ELF-1 (cell line): ENCODE data around the gene NRCAM.
"Not testable (repeated sequence)": the region's sequence is repeated elsewhere in the genome, so short reads cannot be mapped to it uniquely, and the experiment has no call there.

Experiments
- DNase-seq: peaks from one replicate; pipeline ENCODE4 v3.0.0-alpha.2; 2016; ENCODE audit warnings: low read depth, low spot score

The NRCAM gene

DNA sequence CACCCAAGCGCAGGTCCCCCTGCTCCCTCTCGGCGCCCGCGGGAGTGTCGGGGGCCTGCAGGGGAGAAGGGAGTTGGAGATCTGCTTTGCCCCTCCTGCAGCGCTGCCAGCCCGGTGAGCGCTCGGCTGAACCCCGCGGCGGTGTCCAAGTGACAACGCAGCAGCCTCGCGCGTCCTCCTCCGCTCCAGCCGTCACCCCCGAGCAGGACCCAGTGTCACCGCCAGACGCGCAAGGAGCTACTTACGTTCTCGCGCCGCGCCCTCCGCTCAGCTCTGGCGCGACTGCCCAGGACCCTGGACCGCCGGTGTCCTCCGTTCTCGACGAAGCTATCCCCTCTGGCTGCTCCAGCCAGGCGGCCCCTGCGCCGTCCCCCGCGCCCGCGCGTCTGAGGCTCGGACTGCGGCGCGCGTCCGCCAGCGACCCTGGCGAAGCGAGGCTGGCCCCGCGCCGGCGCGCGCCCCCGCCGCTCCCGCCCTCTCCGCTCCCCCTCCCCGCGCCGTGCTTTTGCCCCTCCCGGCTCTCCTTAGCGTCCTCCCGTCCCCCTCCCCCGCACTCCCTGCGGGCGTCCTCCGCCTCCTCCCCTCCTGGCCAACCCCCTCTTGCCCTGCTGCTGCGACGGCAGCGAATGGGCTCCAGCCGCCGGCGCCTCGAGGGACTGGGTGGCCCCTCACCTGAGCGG lies at the start of gene NRCAM:
Gene NRCAM (minus strand): TSS at position 439 of the 680 bp plus-strand sequence. CDS start 216,372 bp downstream, outside the sequence.
- DNase-seq, result peak; percentile 71

DNA sequence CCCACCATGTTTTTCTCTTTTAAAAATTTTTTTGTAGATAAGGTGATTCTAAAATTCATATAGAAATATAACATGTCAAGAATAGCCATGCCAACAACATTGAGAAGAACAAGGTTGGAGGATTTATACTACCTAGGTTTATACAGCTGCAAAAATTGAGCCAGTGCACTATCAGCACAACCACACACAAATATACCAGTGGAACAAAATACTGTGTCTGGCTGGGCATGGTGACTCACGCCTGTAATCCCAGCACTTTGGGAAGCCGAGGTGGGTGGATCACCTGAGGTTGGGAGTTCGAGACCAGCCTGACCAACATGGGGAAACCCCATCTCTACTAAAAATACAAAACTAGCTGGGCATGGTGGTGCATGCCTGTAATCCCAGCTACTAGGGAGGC lies 48.3 kb upstream of the NRCAM start:
- not testable (repeated sequence) for DNase-seq

DNA sequence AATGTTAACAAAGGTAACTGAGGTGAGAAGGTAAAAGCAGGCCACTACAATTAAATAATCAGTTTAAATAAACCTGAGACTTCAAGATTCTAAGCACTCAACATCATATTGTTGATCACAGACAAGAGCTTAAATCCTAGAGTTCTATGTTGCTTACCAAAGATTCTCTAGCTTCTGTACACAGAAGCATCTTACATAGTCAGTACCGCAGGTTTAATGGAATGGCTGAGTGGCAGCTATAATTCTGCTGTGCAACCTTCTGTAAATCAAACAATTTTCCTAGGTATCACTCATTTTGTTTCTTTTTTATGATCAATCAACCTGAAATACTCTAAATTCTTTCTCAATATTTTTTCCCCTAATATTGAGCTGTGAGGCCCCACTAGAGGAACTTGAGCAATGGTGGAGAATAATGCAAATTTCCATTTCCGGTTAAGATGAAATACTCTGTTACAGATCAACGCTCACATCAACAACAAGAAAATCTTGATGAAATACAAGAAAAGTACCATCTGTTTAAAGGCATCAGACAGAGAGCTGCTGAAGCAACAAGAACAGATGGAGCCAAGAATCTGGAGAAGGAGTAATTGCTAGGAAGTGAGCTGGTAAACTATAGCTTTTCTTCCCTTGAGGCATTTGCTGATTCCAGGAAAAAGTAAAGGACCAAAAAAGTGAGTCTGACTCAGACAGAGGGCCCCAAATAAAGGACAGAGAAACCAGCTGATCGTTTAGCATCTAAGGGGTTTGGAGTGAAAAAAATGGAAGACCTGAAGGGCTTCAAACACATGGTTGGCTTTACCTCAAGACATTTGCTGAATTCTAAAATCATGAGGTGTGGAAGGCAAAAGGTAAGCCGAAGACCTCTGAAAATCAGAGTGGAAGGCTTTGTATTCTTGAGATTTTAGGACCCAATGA lies 47.1 kb upstream of the NRCAM start:
- no peak for DNase-seq

DNA sequence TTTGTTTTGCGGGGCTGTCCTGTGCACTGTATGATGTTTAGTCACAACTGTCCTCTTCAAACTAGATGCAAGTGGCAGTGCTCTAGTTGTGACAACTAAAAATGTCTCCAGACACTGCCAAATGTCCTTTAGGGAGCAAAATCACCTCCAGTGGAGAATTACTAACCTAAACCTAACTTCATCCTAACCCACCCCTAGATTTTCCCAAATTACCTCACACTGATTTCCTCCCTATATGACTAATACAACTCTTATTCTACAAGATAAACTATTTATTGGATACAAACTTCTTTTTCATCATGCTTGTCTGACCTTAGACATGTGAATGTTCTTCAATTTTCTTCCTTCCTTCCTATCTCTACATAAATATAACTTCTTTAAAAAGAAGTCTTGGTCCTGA lies 43.3 kb upstream of the NRCAM start:
- no peak for DNase-seq

DNA sequence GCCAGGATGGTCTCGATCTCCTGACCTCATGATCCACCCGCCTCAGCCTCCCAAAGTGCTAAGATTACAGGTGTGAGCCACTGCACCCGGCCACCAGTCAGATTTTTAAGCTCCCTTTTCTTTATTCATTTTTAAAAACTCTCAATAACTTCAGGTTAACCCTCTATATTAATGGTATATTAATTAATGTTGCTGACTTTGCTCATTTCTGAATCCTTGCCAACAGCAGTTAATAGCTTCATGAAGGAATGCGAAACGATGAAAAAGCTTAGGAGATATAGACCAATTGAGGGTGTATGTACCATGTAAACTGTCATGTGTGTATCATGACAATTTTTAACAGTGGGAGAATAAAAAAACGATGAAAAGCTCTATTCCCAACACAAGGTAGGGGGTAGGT lies 42.2 kb upstream of the NRCAM start:
- no peak for DNase-seq

DNA sequence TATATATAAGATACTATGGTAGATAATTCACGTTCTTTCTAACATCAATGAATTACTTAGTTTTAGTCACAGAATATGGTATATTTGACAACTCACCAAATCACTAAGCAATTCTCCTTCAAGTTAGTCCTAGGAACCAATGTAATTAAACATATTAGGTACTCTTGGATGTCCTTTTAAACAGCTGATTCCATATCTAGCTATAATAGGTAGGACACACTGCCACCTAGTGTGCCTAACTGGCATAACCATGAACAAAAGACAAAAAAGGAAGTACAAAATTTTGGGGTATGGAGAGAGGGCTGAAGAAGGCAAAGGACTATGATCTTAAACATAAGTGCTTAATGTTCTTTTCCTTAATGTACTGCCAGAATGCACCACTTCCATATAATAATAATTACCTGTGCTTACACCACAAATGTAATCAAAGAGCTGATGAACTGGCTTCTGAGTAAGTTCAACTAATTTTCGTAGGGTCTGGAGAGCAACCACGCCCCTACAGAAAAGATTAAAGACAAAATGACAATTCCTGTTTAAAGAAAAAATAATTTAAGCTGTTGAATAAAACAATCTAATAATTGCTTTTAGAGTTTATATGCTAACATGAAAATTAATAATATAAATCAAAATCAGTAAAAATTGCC lies 41.0 kb upstream of the NRCAM start:
- DNase-seq, result peak; percentile 24

DNA sequence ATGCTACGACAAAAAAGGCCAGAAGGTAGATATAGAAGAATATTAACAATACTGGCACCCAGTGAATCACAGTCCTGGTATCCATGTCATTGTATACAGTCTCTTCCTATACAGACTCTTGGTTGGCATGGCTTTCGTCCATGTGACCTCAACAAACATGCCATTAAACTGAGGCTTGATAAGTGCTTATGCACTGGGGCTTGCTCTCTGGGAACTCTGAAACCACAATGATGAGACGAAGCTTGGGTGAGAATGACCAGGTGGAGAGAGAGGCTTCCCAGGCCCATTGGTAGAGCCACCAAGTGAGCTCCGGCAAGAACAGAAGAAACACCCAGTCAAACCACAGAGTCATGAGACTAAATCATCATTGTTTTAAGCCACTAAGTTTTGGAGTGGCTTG lies 36.5 kb upstream of the NRCAM start:
- DNase-seq, result no peak

DNA sequence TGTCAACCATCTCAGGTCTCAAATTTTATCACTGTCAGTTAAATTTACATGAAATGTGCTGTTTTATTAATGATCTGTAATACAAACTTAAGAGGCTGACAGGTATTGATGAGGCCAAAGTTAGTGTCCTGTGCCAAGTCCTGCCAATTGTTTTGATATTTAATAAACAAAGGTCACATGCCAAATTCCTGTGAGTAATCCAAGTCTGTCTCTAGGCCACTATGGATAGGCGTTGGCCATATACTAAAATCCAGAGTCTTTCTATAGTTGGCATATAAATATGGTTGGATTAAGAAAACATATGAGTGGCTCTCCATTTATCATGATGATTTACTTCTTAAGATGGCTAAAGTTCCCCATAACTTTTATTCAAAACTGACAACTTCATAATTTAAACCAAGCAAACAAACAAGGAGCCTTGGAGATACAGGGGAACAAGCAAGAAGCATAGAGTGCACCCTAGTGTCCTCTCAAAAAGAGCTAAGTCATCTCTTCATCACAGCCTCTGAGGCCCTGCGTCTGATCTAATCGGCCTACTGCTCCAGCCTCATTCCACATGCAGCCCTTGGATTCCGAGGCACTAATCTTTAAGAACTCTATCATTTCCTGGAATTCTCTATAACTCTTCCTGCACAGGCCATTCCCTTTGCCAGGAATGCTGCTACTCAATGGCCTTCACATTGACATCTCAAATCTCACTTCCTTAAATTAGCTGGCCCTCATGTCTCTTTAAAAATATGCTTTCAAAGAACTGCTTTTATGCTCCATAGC lies 32.7 kb upstream of the NRCAM start:
- DNase-seq, result no peak

DNA sequence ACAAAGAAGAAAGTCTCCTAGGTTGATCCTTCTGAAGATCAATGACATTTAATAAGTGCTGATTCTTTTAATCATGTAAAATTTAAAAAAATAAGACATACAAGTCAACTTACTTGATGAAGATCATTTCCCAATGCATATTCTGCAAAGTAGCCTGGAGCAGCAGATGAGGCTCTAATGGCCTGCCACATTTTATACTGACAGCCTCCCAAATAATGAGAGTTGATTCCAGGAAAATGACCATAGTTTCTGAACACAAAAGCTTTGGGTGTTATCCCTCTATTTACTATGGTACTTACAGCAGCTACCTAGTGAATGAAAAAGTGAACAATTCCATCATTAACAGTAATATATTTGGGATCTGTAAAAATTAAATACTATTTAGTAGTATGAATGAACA lies 31.4 kb upstream of the NRCAM start:
- DNase-seq, result no peak

DNA sequence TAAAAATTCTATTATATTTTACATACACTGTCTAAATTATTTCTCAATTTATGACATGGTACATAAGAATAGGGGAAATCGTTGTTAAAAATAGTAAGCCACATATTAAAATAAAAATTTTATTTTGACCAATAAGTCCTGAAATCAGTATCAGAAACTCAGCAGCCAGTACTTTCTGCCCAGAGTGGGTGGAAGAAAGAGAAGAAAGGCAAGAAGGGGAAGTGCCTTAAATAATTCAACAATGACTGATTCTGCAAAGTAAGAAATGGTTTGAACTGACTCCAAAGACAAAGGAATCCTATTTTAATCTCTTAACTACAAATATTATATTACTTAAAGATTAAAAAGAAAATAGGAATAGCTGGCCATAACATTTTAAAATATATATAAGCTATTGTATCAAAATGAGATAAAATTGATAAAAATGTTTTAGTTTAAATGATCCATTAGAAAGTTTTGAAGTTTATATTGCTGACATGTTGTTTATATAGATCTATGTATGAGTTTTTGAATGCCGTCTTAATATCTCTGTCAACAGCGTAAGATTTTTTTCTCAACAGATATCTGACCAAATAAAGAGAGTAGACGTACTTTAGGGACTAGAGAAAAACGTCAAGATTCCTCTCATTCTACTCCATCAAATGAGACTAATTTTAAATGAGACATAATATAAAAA lies 30.2 kb upstream of the NRCAM start:
- no peak for DNase-seq

DNA sequence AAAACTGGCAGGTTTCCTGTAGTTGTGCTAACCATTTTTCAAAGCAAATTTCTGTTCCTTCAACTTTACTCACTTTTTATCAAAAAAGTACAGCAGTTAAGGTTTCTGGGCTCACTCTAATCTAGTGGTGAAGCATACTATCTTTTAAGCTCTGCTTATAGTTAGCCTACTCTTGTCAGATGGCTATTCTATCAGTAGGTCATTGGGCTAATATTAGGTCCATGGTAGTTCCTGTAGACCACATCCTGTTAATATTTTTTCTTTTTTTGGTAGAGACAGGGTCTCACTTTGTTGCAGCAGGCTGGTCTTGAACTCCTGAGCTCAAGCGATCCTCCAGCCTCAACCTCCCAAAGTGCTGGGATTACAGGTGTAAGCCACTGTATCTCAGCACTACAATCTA lies 27.9 kb upstream of the NRCAM start:
- no peak for DNase-seq

DNA sequence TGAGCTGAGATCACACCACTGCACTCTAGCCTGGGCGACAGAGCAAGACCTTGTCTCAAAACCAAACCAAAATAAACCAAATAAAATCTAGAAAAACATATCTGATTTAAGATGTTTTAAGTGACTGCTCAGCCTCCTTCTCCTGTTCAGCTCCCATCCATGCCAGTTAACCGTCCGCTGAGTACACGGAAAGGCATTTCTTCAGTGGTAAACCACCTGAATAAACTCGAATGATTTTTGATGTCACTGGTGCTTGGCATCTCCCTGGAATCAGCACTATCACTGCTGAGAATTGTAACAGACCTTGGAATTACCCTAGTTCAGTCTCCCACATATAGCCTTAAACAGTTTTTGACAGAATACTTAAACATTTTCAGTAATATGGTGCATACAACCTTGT lies 24.1 kb upstream of the NRCAM start:
- no peak for DNase-seq

DNA sequence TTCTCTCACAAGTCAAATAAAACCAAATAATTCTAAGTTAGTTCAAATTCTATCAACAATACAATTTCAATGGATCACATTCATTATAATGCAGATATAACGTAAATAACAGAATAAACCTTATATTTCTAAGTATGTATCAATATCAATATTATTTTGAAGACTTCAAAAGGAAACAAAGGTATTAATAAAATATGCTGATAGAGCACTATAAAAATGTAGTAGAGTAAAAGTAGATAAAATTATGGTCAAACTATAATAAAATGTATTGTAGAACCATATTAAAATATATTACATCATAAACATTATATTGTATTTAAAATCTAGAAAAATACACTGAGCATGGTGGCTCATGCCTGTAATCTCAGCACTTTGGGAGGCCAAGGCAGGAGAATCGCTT lies 23.5 kb upstream of the NRCAM start:
- DNase-seq, result no peak

DNA sequence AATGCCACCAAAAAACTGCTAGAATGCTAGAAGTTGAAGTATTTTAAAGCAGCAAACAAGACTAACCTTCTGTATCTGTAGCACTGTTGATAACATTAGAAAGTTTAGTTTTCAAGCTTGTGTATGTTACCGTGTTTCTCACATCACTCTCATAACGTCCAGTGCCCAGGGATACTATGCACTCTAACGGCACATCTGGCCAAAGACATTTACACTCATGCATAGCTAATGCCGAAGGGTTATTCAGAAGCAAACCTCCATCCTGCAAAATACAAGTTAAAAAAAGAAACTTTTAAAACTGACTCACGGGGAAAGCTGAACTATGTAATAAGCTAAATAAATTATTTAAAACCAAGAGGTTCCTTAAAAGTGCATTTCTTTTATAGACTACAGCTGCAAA lies 22.9 kb upstream of the NRCAM start:
- DNase-seq, result no peak

DNA sequence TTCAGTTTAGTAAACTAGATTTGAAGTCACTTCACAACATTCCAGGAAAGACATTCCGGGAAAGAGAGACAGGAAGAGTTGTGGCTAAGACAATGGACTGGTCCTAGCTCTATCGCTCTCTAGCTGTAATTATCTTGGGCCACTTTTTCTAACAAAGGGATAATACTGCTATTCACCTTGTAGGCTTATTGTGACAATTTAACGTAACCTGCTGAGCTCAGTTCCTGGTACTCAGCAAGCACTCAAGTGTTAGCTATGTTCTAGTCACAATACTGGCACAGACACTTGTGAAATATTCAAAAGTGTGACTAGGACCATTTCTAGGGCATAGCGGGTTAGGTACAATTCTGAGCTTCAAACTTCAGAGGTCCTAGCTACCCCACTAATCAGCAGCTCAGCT lies 12.0 kb upstream of the NRCAM start:
- no peak for DNase-seq

DNA sequence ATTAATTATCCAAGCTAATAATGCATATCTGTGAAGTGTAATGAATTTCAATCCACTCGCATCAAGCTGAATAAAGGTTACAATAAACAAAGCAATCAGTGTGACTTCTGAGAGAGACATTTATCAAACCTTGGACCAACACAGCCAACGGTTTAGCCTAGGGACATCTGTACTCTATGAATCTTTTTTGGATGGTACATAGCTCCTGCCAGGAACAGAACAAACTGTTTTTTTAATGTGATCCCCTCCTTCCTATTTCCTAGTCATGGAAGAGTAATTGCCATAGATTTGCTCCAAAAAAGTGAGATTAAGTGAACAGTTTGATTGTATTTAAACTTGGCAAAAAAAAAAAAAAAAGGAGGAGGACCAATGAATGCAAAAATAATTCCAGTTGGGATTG lies 11.2 kb upstream of the NRCAM start:
- DNase-seq, result no peak

DNA sequence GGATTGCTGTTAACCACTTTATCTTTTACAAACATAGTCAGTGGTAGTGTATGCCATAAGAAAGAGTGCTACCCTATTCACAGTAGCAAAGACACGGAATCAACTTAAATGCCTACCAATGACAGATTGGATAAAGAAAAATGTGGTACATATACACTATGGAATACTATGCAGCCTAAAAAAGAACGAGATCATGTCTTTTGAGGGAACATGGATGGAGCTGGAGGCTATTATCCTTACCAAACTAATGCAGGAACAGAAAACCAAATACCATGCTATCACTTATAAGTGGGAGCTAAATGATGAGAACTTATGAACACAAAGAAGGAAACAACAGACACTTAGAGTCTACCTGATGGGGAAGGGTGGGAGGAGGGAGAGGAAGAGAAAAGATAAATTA lies 10.1 kb upstream of the NRCAM start:
- DNase-seq, result not testable (repeated sequence)

DNA sequence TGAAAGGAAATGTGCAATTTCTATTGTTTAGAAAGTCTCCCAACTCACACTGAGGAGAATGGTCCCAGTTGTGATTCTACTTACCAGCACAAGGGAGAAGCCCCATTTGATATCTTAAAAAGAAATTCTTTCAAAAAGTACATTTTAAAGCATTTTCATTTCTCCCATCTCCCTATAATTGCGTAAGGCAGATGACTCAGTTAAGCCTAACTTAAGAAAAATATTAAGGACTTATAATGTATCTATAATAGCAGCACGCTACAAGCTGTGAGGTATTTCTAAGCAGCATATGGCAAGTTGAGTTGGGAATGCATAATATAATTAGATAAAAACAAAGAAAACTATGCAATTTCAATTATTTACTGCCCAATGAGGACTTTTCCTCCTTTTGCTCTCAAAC lies 8.5 kb upstream of the NRCAM start:
- DNase-seq, result no peak

DNA sequence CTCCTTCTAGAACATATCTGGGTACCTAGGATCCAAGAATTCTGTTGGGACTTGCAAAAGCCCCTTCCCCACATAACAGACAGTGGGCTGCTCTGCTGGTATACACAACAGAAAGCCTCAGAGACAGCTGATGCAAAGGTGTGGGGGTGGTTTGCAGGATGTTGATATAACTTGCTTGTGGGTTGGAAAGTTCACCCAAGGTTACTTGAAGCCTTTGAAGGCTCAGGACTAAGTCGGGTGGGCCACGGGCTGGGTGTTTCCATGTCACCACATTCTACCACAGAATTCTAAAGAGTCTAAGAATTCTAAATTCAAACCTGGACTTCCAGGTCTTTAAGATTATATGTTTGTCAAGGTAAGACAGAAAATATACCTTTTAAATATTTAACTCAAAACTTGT lies 7.4 kb upstream of the NRCAM start:
- no peak for DNase-seq

DNA sequence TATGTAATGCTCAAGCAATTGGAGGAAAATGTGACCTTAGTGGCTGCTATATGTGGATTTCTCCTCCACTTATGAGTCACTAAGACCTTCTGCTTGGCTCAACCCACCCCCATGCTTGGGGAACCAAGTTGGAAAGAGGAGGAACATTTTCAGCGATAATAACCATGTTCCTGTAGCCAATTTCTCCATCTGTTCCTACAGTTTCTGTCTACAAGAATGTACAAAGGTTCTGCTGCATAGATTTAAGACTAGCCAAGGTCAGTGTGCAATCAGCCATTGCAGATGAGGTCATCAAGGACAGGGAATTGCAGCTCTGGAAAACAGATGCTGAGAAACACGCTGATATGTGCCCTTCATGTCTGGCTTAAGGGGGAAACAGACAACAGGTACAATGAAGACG lies 5.6 kb upstream of the NRCAM start:
- no peak for DNase-seq

DNA sequence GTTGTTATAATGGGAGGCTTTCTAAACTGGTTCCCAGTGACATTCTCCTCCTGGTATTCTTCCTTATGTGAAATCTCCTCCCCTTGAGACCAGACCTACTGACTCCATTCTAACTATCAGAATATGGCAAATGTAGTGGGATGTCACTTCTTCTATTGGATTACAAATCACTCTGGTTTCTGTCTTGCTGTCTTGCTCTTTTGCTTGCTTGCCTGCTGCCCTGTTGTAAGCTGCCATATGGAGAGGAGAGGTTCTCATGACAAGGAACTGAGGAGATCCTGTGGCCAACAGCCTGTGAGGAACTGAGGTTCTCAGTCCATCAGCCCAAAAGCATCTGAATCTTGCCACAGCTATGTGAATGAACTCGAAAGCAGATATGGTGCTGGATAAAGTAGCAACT lies 4.7 kb upstream of the NRCAM start:
- no peak for DNase-seq
